GM18858 (cell line): Measurements from ENCODE around the gene PAN2.
A peak's percentile ranks its signal among the peaks of the same experiment; 100 is the strongest.
"Not testable (repeated sequence)": the region's sequence is repeated elsewhere in the genome, so short reads cannot be mapped to it uniquely, and the experiment has no call there.

Experiments used
- ATAC-seq: cut with Tn5 transposase; IDR thresholded peaks from one replicate; pipeline ENCODE4 v1.9.1; 2021; ENCODE audit not compliant: unreplicated experiment

Gene PAN2

GRCh38 chr12:56278905-56279304, 54.9 kb downstream of the PAN2 start:
- ATAC-seq: no peak

- ATAC-seq: no peak
Measured at GRCh38 chr12:56274299-56274698, 59.5 kb downstream of the PAN2 start.

GRCh38 chr12:56272468-56272867, 61.3 kb downstream of the PAN2 start:
- not testable (repeated sequence) for ATAC-seq

- no peak for ATAC-seq
Measured at GRCh38 chr12:56271031-56271430, 62.8 kb downstream of the PAN2 start.

- ATAC-seq: no peak
Measured at GRCh38 chr12:56267443-56268071, 66.2 kb downstream of the PAN2 start.

GRCh38 chr12:56266693-56267442, 66.9 kb downstream of the PAN2 start, which contains the start of gene COQ10A:
Gene COQ10A, plus strand, starts transcription at chr12:56266942. Its CDS starts 177 bp downstream, at chr12:56267119.
- ATAC-seq: peak; percentile 77
